Measurements from ENCODE around the gene BLMH.

Gene BLMH

GRCh38 chr17:30291543-30292285, at the start of gene BLMH:
Gene BLMH, minus strand, starts transcription at chr17:30291944. Its CDS starts 125 bp downstream, at chr17:30291819.
- peak; percentile 82 for DNase-seq (ENCODE audit: low read depth)

- DNase-seq (ENCODE audit: low read depth) = no peak
These were observed 49.1 kb upstream of the BLMH start for GRCh38 chr17:30340801-30341356.

GRCh38 chr17:30339086-30339485, 47.3 kb upstream of the BLMH start:
- no peak for DNase-seq (ENCODE audit: low read depth)

GRCh38 chr17:30337393-30337999, 45.8 kb upstream of the BLMH start:
- no peak for DNase-seq (ENCODE audit: low read depth)

GRCh38 chr17:30336369-30337171, 44.8 kb upstream of the BLMH start:
- DNase-seq (ENCODE audit: low read depth) = peak; percentile 43

- no peak for DNase-seq (ENCODE audit: low read depth)
These were observed 42.7 kb upstream of the BLMH start for GRCh38 chr17:30334421-30334820.

- DNase-seq (ENCODE audit: low read depth) = no peak
These were observed 42.0 kb upstream of the BLMH start, which contains the start of gene TMIGD1 for GRCh38 chr17:30333503-30334360. Gene TMIGD1, minus strand, starts transcription at chr17:30334057. Its CDS starts 1,924 bp downstream, at chr17:30332133.

GRCh38 chr17:30332057-30332542, 40.4 kb upstream of the BLMH start:
- peak; percentile 50 for DNase-seq (ENCODE audit: low read depth)

GRCh38 chr17:30326809-30327208, 35.1 kb upstream of the BLMH start:
- no peak for DNase-seq (ENCODE audit: low read depth)

- DNase-seq (ENCODE audit: low read depth) = no peak
These were observed 33.0 kb upstream of the BLMH start for GRCh38 chr17:30324723-30325122.

GRCh38 chr17:30323895-30324319, 32.2 kb upstream of the BLMH start:
- DNase-seq (ENCODE audit: low read depth) = peak; percentile 25

GRCh38 chr17:30323262-30323894, 31.6 kb upstream of the BLMH start:
- peak; percentile 21 for DNase-seq (ENCODE audit: low read depth)

GRCh38 chr17:30321314-30321713, 29.6 kb upstream of the BLMH start:
- no peak for DNase-seq (ENCODE audit: low read depth)

GRCh38 chr17:30318155-30318554, 26.4 kb upstream of the BLMH start:
- DNase-seq (ENCODE audit: low read depth) = no peak

- DNase-seq (ENCODE audit: low read depth) = no peak
These were observed 25.0 kb upstream of the BLMH start for GRCh38 chr17:30316736-30317135.

GRCh38 chr17:30315106-30315505, 23.4 kb upstream of the BLMH start:
- DNase-seq (ENCODE audit: low read depth) = no peak

GRCh38 chr17:30314474-30314873, 22.7 kb upstream of the BLMH start:
- DNase-seq (ENCODE audit: low read depth) = no peak

- DNase-seq (ENCODE audit: low read depth) = no peak
These were observed 20.5 kb upstream of the BLMH start for GRCh38 chr17:30312226-30312625.

- no peak for DNase-seq (ENCODE audit: low read depth)
These were observed 18.8 kb upstream of the BLMH start for GRCh38 chr17:30310562-30310961.

- no peak for DNase-seq (ENCODE audit: low read depth)
These were observed 17.8 kb upstream of the BLMH start for GRCh38 chr17:30309591-30309990.

GRCh38 chr17:30308406-30308805, 16.7 kb upstream of the BLMH start:
- no peak for DNase-seq (ENCODE audit: low read depth)
